ENCODE results near the gene RPP25L. TPM values are rescaled to one million over a fixed set of nuclear protein-coding genes. Genes with fewer than 3 reads are reported as not detected.

The RPP25L gene
- polyA plus RNA-seq, 1 donor from 2014 or later, result 31.4 TPM

DNA sequence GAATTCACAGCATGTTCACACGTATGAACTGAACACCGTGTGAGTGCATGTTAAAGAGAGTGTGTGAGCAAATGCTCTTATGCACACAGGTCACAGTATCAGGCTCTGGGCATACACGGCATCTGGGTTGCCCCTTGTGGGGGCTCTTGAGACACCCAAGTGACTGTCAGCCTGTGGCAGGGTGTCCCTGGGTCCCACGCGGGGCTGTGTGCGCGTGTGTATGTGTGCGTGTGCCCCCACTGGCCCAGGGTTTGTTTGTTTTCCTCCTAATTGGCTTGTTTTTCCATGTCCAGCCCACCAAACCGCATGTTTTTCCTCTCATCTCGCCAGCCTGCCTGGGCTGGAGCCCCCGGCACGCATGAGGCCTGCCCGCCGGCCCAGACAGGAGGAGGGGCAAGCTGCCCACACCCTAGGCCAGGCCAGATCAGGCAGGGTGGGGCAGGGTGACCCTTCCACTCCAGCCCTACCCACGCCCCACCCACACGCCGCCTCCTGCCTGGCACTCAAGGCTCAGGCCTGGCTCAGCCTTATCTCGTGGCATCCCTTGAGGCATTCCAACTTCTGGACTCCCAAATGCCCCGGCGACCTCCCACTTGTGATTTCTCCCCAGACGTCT is 51.2 kb downstream of the RPP25L start:
- peaks cover 8% of the 10 kb centered on the region for H3K36me3 ChIP-seq (ENCODE audit: insufficient read depth, low read length)
- H3K4me2 ChIP-seq (ENCODE audit: low read length), result no peak overlapping the region
- no peak overlapping the region for H3K27ac ChIP-seq (ENCODE audit: low read length)
- H3K9ac ChIP-seq (ENCODE audit: low read length), result no peak overlapping the region
- no peak overlapping the region for H3K4me3 ChIP-seq (ENCODE audit: low read length)
- no peaks in the 10 kb centered on the region for H3K79me2 ChIP-seq (replicated peaks; ENCODE audit: insufficient read depth, low read length)
- H3K9me3 ChIP-seq (ENCODE audit: low read length), result no peaks in the 10 kb centered on the region
- TF ChIP-seq, protein P1, sequence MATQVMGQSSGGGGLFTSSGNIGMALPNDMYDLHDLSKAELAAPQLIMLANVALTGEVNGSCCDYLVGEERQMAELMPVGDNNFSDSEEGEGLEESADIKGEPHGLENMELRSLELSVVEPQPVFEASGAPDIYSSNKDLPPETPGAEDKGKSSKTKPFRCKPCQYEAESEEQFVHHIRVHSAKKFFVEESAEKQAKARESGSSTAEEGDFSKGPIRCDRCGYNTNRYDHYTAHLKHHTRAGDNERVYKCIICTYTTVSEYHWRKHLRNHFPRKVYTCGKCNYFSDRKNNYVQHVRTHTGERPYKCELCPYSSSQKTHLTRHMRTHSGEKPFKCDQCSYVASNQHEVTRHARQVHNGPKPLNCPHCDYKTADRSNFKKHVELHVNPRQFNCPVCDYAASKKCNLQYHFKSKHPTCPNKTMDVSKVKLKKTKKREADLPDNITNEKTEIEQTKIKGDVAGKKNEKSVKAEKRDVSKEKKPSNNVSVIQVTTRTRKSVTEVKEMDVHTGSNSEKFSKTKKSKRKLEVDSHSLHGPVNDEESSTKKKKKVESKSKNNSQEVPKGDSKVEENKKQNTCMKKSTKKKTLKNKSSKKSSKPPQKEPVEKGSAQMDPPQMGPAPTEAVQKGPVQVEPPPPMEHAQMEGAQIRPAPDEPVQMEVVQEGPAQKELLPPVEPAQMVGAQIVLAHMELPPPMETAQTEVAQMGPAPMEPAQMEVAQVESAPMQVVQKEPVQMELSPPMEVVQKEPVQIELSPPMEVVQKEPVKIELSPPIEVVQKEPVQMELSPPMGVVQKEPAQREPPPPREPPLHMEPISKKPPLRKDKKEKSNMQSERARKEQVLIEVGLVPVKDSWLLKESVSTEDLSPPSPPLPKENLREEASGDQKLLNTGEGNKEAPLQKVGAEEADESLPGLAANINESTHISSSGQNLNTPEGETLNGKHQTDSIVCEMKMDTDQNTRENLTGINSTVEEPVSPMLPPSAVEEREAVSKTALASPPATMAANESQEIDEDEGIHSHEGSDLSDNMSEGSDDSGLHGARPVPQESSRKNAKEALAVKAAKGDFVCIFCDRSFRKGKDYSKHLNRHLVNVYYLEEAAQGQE (IDR thresholded peaks at IDR 0.05; ENCODE audit: borderline replicate concordance), result no peak
- TF ChIP-seq POLR2AphosphoS5 (IDR thresholded peaks at IDR 0.05) (no peak), TAF1 (IDR thresholded peaks at IDR 0.05; ENCODE audit: low read depth) (no peak), RAD21 (conservative IDR thresholded peaks at IDR 0.05) (no peak), MXI1 (conservative IDR thresholded peaks at IDR 0.05; ENCODE audit: poor library complexity, severe bottlenecking) (no peak), EP300 (conservative IDR thresholded peaks at IDR 0.05; ENCODE audit: poor library complexity, severe bottlenecking) (no peak), SMC3 (conservative IDR thresholded peaks at IDR 0.05; ENCODE audit: poor library complexity) (no peak), EZH2 (IDR thresholded peaks at IDR 0.05; ENCODE audit: borderline replicate concordance, insufficient read depth, low read length, poor library complexity, severe bottlenecking) (no peak)
- TF ChIP-seq, protein P2, sequence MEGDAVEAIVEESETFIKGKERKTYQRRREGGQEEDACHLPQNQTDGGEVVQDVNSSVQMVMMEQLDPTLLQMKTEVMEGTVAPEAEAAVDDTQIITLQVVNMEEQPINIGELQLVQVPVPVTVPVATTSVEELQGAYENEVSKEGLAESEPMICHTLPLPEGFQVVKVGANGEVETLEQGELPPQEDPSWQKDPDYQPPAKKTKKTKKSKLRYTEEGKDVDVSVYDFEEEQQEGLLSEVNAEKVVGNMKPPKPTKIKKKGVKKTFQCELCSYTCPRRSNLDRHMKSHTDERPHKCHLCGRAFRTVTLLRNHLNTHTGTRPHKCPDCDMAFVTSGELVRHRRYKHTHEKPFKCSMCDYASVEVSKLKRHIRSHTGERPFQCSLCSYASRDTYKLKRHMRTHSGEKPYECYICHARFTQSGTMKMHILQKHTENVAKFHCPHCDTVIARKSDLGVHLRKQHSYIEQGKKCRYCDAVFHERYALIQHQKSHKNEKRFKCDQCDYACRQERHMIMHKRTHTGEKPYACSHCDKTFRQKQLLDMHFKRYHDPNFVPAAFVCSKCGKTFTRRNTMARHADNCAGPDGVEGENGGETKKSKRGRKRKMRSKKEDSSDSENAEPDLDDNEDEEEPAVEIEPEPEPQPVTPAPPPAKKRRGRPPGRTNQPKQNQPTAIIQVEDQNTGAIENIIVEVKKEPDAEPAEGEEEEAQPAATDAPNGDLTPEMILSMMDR (IDR thresholded peaks at IDR 0.05; ENCODE audit: poor library complexity, severe bottlenecking), result no peak
- no peaks in the 10 kb centered on the region for H3K27me3 ChIP-seq (ENCODE audit: insufficient read depth, low read depth, low read length)
- no peaks in the 10 kb centered on the region for H4K20me1 ChIP-seq (ENCODE audit: insufficient read depth)
- no peaks in the 10 kb centered on the region for H3K9me2 ChIP-seq (ENCODE audit: insufficient read depth, low read length)
- H3F3A ChIP-seq (ENCODE audit: insufficient read depth, low read length, poor library complexity, severe bottlenecking), result no peaks in the 10 kb centered on the region
- H2AFZ ChIP-seq (ENCODE audit: low read depth, low read length), result no peak overlapping the region

Small RNA genes lying within 50 kb of the gene (small RNA-seq; reads per million reads assigned to genes)
- 0 reads per million in 3 experiments for gene CCL27

Other genes starting within 250 kb of the RPP25L start
- gene MYORG, start 235.2 kb downstream of the RPP25L start, polyA plus RNA-seq, result 0.58 and 1.0 TPM in 2 replicates
- gene FAM219A, start 153.5 kb downstream of the RPP25L start, polyA plus RNA-seq, result 51.8 and 56.6 TPM in 2 replicates
- 0.99 and 1.6 TPM in 2 replicates for gene DNAI1, start 153.3 kb downstream of the RPP25L start, polyA plus RNA-seq
- gene ENHO, start 89.1 kb downstream of the RPP25L start, polyA plus RNA-seq, result 163 and 172 TPM in 2 replicates
- 19.0 and 20.7 TPM in 2 replicates for gene CNTFR, start 22.4 kb downstream of the RPP25L start, polyA plus RNA-seq
- gene DCTN3, start 8.4 kb upstream of the RPP25L start, polyA plus RNA-seq, result 380 and 391 TPM in 2 replicates
- gene ARID3C, start 17.0 kb upstream of the RPP25L start, polyA plus RNA-seq, result 2.1 and 2.8 TPM in 2 replicates
- 50.2 and 52.5 TPM in 2 replicates for gene SIGMAR1, start 25.7 kb upstream of the RPP25L start, polyA plus RNA-seq
- 116 and 182 TPM in 2 replicates for gene GALT, start 34.6 kb upstream of the RPP25L start, polyA plus RNA-seq
- gene IL11RA, start 40.1 kb upstream of the RPP25L start, polyA plus RNA-seq, result 59.1 and 98.5 TPM in 2 replicates
- 0.82 and 2.9 TPM in 2 replicates for gene CCL27, start 50.6 kb upstream of the RPP25L start, polyA plus RNA-seq
- gene CCL19, start 79.2 kb upstream of the RPP25L start, polyA plus RNA-seq, result not detected in 2 replicates
- not detected in 2 replicates for gene CCL21, start 98.0 kb upstream of the RPP25L start, polyA plus RNA-seq